Astrocyte (in vitro differentiated cells and primary cell): ENCODE results near the gene GATB. TPM values are rescaled to one million over a fixed set of nuclear protein-coding genes. Genes with fewer than 3 reads are reported as not detected.
A peak's percentile ranks its signal among the peaks of the same experiment; 100 is the strongest.

ENCODE experiments used
- DNase-seq: peaks from one replicate; pipeline ENCODE4 v3.0.0-alpha.2; 2010; ENCODE audit warnings: low read depth
- FAIRE-seq: peaks from 2 replicates; lab custom pipeline; 2011; peaks lifted over from hg19 to GRCh38; lab: Jason Lieb, UNC
- H2AFZ ChIP-seq: 2 replicates; pipeline ENCODE4 v1.6.0; 2012; ENCODE audit warnings: low read depth, low read length, inconsistent platforms
- H3K27ac ChIP-seq: 2 replicates; pipeline ENCODE4 v1.5.1; 2011; ENCODE audit warnings: low read depth, low read length, inconsistent platforms
- H3K27me3 ChIP-seq: 2 replicates; pipeline ENCODE4 v1.6.0; 2011; ENCODE audit warnings: low read length, inconsistent platforms; ENCODE audit not compliant: insufficient read depth
- H3K36me3 ChIP-seq: 2 replicates; pipeline ENCODE4 v1.5.1; 2011; ENCODE audit warnings: low read length, inconsistent platforms; ENCODE audit not compliant: insufficient read depth
- H3K4me1 ChIP-seq: 2 replicates; pipeline ENCODE4 v1.5.1; 2011; ENCODE audit warnings: low read length, inconsistent platforms; ENCODE audit not compliant: insufficient read depth
- H3K4me2 ChIP-seq: 2 replicates; pipeline ENCODE4 v1.6.0; 2012; ENCODE audit warnings: low read length, inconsistent platforms
- H3K4me3 ChIP-seq: 2 replicates; pipeline ENCODE4 v1.5.1; 2011; ENCODE audit warnings: low read depth, mild to moderate bottlenecking, low read length, inconsistent platforms; ENCODE audit not compliant: insufficient read depth
- H3K79me2 ChIP-seq: 2 replicates; pipeline ENCODE4 v1.6.0; 2012; ENCODE audit warnings: mild to moderate bottlenecking, low read length, inconsistent platforms; ENCODE audit not compliant: insufficient read depth
- H3K9ac ChIP-seq: 2 replicates; pipeline ENCODE4 v1.6.0; 2012; ENCODE audit warnings: mild to moderate bottlenecking, low read length, inconsistent platforms
- H3K9me3 ChIP-seq: 2 replicates; pipeline ENCODE4 v1.5.1; 2012; ENCODE audit warnings: low read depth, mild to moderate bottlenecking, low read length, inconsistent platforms; ENCODE audit not compliant: insufficient read depth
- H4K20me1 ChIP-seq: 2 replicates; pipeline ENCODE4 v1.6.0; 2012; ENCODE audit warnings: low read length, inconsistent platforms; ENCODE audit not compliant: insufficient read depth
- H3K27ac Mint-ChIP-seq: one replicate; pipeline ENCODE4 v1.8.0; 2021; ENCODE audit warnings: mild to moderate bottlenecking, mixed read lengths; ENCODE audit not compliant: unreplicated experiment
- H3K27me3 Mint-ChIP-seq: one replicate; pipeline ENCODE4 v1.8.0; 2021; ENCODE audit warnings: low read depth, mixed read lengths; ENCODE audit not compliant: unreplicated experiment
- H3K36me3 Mint-ChIP-seq: one replicate; pipeline ENCODE4 v1.8.0; 2021; ENCODE audit warnings: low read depth, mixed read lengths; ENCODE audit not compliant: unreplicated experiment
- H3K4me1 Mint-ChIP-seq: one replicate; pipeline ENCODE4 v1.8.0; 2021; ENCODE audit warnings: low read depth, mixed read lengths; ENCODE audit not compliant: unreplicated experiment
- H3K4me3 Mint-ChIP-seq: one replicate; pipeline ENCODE4 v1.8.0; 2021; ENCODE audit warnings: mild to moderate bottlenecking, moderate library complexity, mixed read lengths; ENCODE audit not compliant: unreplicated experiment
- H3K9me3 Mint-ChIP-seq: one replicate; pipeline ENCODE4 v1.8.0; 2021; ENCODE audit warnings: mild to moderate bottlenecking, mixed read lengths; ENCODE audit not compliant: unreplicated experiment
- EZH2 ChIP-seq: IDR thresholded peaks from 2 replicates; pipeline ENCODE4 v1.6.1; 2012; ENCODE audit warnings: mild to moderate bottlenecking, low read length, inconsistent platforms; ENCODE audit not compliant: insufficient read depth
- total RNA-seq: library from RNA; stranded (reverse); gene quantifications from 2 replicates; pipeline ENCODE4 v1.2.1, GENCODE V29; 2021
- TF ChIP-seq, protein P1 (sequence below): IDR thresholded peaks from 2 replicates; pipeline ENCODE4 v1.5.1; 2011; ENCODE audit warnings: low read depth, mild to moderate bottlenecking, inconsistent platforms, low read length, moderate library complexity; ENCODE audit not compliant: insufficient read depth

GATB gene
- total RNA-seq, 1 donor from 2014 or later: 20.8 TPM

DNA sequence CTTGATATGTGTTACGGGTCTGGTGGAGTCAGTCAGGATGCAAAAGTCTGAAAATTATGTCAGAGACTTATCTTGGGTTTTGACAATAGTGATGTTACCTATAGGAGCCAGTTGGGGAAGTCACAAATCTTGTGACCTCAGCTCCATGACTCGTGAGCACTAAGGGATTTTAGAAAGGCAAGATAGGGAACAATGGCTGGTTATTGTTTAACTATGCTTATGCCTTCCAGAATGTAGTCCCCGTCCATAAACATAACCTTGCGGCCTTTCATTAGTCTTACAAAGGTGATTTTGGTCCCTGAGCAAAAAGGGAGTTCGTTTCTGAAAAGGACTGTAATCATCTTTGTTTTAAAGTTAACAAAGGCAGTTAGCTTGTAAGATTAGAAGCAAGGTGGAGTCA lies 23.9 kb upstream of the GATB start:
- H3K27ac ChIP-seq: no peak overlapping the region
- H3K36me3 ChIP-seq: no peaks in the 10 kb centered on the region
- no peaks in the 10 kb centered on the region for H3K4me1 ChIP-seq
- no peaks in the 10 kb centered on the region for H3K79me2 ChIP-seq
- DNase-seq (no peak), FAIRE-seq (no peak)
- Mint-ChIP-seq H3K4me3 (no peak overlapping the region), H3K4me1 (no peaks in the 10 kb centered on the region), H3K9me3 (no peaks in the 10 kb centered on the region), H3K27ac (no peak overlapping the region), H3K36me3 (no peaks in the 10 kb centered on the region), H3K27me3 (no peaks in the 10 kb centered on the region)
- no peaks in the 10 kb centered on the region for H4K20me1 ChIP-seq
- H3K9me3 ChIP-seq: no peaks in the 10 kb centered on the region
- H3K4me2 ChIP-seq: no peak overlapping the region
- peaks cover 6% of the 10 kb centered on the region for H3K27me3 ChIP-seq
- TF ChIP-seq, protein P1, sequence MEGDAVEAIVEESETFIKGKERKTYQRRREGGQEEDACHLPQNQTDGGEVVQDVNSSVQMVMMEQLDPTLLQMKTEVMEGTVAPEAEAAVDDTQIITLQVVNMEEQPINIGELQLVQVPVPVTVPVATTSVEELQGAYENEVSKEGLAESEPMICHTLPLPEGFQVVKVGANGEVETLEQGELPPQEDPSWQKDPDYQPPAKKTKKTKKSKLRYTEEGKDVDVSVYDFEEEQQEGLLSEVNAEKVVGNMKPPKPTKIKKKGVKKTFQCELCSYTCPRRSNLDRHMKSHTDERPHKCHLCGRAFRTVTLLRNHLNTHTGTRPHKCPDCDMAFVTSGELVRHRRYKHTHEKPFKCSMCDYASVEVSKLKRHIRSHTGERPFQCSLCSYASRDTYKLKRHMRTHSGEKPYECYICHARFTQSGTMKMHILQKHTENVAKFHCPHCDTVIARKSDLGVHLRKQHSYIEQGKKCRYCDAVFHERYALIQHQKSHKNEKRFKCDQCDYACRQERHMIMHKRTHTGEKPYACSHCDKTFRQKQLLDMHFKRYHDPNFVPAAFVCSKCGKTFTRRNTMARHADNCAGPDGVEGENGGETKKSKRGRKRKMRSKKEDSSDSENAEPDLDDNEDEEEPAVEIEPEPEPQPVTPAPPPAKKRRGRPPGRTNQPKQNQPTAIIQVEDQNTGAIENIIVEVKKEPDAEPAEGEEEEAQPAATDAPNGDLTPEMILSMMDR: no peak
- no peak for TF ChIP-seq EZH2
- H3K9ac ChIP-seq: no peak overlapping the region
- H3K4me3 ChIP-seq: no peak overlapping the region
- no peak overlapping the region for H2AFZ ChIP-seq

DNA sequence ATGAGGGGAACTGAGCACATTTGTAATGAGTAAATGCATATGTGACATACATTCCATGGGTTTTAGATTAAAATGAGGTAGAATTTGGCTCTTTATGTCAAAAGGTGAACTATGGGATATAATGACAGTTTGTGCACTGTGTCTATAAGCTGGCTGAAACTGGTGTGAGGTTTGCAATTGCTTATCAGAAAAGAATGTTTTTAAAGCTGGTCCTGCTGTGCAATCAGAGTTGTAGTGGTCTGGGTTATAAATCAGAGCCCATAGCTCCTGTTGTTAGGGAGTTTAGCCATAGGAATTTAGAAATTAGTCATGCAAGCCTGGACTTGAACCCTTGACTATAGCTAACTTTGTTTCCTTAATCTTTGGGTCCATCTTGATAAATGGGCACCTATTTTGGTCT lies 23.1 kb upstream of the GATB start:
- H3K9me3 Mint-ChIP-seq: no peaks in the 10 kb centered on the region
- peak; percentile 25 for DNase-seq

DNA sequence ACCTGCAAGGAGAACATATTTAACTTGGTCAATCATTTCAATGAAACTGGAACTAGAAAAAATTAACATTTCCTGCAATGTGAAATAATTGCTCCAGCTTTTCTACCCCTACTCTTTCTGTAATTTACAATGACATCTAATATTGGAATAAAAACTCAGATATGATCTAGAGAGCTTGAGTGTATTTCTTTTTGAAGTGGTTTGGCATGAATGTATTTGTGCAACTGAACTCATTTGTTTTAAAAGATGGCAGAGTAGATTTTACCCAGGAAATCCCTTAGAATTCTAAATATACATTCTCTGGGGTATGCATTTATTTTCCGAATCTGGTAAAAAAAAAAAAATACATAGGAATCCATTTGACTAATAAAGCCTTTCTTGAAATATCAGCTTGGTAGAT lies 21.5 kb upstream of the GATB start:
- no peaks in the 10 kb centered on the region for H3K4me1 Mint-ChIP-seq
- Histone ChIP-seq H3K4me3 (no peak overlapping the region), H3K9me3 (no peaks in the 10 kb centered on the region), H3K79me2 (no peaks in the 10 kb centered on the region), H4K20me1 (no peaks in the 10 kb centered on the region), H2AFZ (no peak overlapping the region), H3K9ac (no peak overlapping the region), H3K4me1 (no peaks in the 10 kb centered on the region), H3K27ac (no peak overlapping the region), H3K4me2 (no peak overlapping the region), H3K36me3 (no peaks in the 10 kb centered on the region), H3K27me3 (peaks cover 7% of the 10 kb centered on the region)
- no peaks in the 10 kb centered on the region for H3K27me3 Mint-ChIP-seq
- no peaks in the 10 kb centered on the region for H3K9me3 Mint-ChIP-seq
- H3K27ac Mint-ChIP-seq: no peak overlapping the region
- TF ChIP-seq, protein P1: no peak
- TF ChIP-seq EZH2: no peak
- H3K4me3 Mint-ChIP-seq: no peak overlapping the region
- no peak for DNase-seq
- FAIRE-seq: no peak
- no peaks in the 10 kb centered on the region for H3K36me3 Mint-ChIP-seq

More for the DNA sequence above, 23.1 kb upstream of the GATB start:
- no peak overlapping the region for H3K4me3 Mint-ChIP-seq
- no peak overlapping the region for H3K4me3 ChIP-seq
- H3K4me1 Mint-ChIP-seq: no peaks in the 10 kb centered on the region
- FAIRE-seq: no peak
- H3K9me3 ChIP-seq: no peaks in the 10 kb centered on the region
- H3K27ac ChIP-seq: no peak overlapping the region
- no peaks in the 10 kb centered on the region for H3K27me3 Mint-ChIP-seq
- H3K79me2 ChIP-seq: no peaks in the 10 kb centered on the region
- peaks cover 7% of the 10 kb centered on the region for H3K27me3 ChIP-seq
- no peak overlapping the region for H2AFZ ChIP-seq
- TF ChIP-seq, protein P1: no peak
- no peak for TF ChIP-seq EZH2
- no peaks in the 10 kb centered on the region for H3K36me3 ChIP-seq
- no peak overlapping the region for H3K27ac Mint-ChIP-seq
- H3K4me1 ChIP-seq: no peaks in the 10 kb centered on the region
- H3K4me2 ChIP-seq: no peak overlapping the region
- H4K20me1 ChIP-seq: no peaks in the 10 kb centered on the region
- H3K9ac ChIP-seq: no peak overlapping the region
- no peaks in the 10 kb centered on the region for H3K36me3 Mint-ChIP-seq
